ENCODE results near the gene LETM1. TPM values are rescaled to one million over a fixed set of nuclear protein-coding genes. Genes with fewer than 3 reads are reported as not detected.

LETM1 gene
- total RNA-seq, 1 experiment from 2014 or later = 86.3 TPM

DNA sequence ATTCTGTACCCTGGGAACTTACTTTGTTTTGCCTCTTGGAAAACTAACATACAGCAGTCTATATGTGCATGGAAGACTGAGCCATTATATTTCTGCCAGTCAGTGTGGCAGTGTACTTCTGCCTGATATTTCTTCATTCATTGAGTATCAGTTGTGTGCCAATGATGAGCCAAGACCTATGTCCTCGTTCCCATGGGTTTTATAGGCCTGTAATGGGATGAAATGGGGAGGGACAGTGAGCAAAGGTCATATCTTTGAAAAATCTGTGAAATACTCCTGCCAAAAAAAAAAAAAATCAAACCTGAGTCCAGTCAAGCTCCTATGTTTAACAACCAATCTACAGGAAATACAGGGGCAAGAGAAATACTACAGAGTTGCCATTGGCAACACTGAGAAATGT lies 24.4 kb upstream of the LETM1 start:
- intact Hi-C loops (cut with micrococcal nuclease) = no loop called here
- ATAC-seq = peak; percentile 31
- POLR2A ChIA-PET (ENCODE audit: unreplicated experiment) = no interaction called here
- Histone ChIP-seq H3K27ac (ENCODE audit: low read length) (peak overlapping the region; percentile 16; the same call in 1 of the 2 replicates), H4K20me1 (ENCODE audit: low read length) (peaks cover 37% of the 10 kb centered on the region), H3F3A (ENCODE audit: low read length, unreplicated experiment) (no peaks in the 10 kb centered on the region), H2AFZ (ENCODE audit: low read length) (no peak overlapping the region), H3K4me3 (ENCODE audit: low read length) (no peak overlapping the region), H3K27me3 (ENCODE audit: low read length) (no peaks in the 10 kb centered on the region), H3K79me2 (ENCODE audit: low read length) (peaks cover 98% of the 10 kb centered on the region), H3K9ac (ENCODE audit: low read length) (no peak overlapping the region), H3K9me3 (ENCODE audit: low read length) (no peaks in the 10 kb centered on the region), H3K4me1 (ENCODE audit: insufficient read depth, low read length) (peaks cover 6% of the 10 kb centered on the region; the same call in 1 of the 2 replicates), H3K36me3 (ENCODE audit: low read depth, low read length) (no peaks in the 10 kb centered on the region), H3K4me2 (ENCODE audit: low read length) (no peak overlapping the region), H3K9me2 (replicated peaks; ENCODE audit: low read length) (no peaks in the 10 kb centered on the region)
- no TSS peak for BruUV-seq (replicated peaks)
- TF ChIP-seq, protein P1, sequence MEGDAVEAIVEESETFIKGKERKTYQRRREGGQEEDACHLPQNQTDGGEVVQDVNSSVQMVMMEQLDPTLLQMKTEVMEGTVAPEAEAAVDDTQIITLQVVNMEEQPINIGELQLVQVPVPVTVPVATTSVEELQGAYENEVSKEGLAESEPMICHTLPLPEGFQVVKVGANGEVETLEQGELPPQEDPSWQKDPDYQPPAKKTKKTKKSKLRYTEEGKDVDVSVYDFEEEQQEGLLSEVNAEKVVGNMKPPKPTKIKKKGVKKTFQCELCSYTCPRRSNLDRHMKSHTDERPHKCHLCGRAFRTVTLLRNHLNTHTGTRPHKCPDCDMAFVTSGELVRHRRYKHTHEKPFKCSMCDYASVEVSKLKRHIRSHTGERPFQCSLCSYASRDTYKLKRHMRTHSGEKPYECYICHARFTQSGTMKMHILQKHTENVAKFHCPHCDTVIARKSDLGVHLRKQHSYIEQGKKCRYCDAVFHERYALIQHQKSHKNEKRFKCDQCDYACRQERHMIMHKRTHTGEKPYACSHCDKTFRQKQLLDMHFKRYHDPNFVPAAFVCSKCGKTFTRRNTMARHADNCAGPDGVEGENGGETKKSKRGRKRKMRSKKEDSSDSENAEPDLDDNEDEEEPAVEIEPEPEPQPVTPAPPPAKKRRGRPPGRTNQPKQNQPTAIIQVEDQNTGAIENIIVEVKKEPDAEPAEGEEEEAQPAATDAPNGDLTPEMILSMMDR (conservative IDR thresholded peaks at IDR 0.05; ENCODE audit: low read depth, low read length) = no peak
- CTCF ChIA-PET = no interaction called here
- no peak for DNase-seq

DNA sequence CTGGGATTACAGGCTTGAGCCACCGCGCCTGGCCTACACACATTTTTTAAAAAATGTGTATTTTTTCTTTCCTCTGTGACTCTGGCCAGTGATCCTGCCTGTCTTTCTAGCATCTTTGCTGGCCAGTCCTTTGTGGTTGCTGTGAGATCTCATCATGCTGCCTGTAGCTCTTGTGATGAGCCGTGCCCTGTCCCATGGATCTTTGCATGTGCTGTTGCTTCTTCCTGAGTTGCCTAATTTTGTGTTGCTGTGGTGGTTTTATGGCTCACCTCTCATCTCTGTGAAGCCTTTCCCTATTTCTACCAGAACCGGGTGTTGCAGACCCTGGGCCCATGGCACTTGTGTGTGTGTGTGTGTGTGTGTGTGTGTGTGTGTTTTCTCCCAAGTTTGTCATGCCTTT lies 23.5 kb upstream of the LETM1 start:
- CTCF ChIA-PET = no interaction called here
- Histone ChIP-seq H3K79me2 (ENCODE audit: low read length) (peaks cover 98% of the 10 kb centered on the region), H2AFZ (ENCODE audit: low read length) (no peak overlapping the region), H3K9ac (ENCODE audit: low read length) (no peak overlapping the region), H3K4me1 (ENCODE audit: insufficient read depth, low read length) (peaks cover 6% of the 10 kb centered on the region), H3F3A (ENCODE audit: low read length, unreplicated experiment) (no peaks in the 10 kb centered on the region), H3K9me2 (replicated peaks; ENCODE audit: low read length) (no peaks in the 10 kb centered on the region), H4K20me1 (ENCODE audit: low read length) (peaks cover 35% of the 10 kb centered on the region), H3K4me2 (ENCODE audit: low read length) (no peak overlapping the region), H3K9me3 (ENCODE audit: low read length) (no peaks in the 10 kb centered on the region), H3K36me3 (ENCODE audit: low read depth, low read length) (no peaks in the 10 kb centered on the region), H3K27me3 (ENCODE audit: low read length) (no peaks in the 10 kb centered on the region), H3K4me3 (ENCODE audit: low read length) (no peak overlapping the region), H3K27ac (ENCODE audit: low read length) (no peak overlapping the region)
- POLR2A ChIA-PET (ENCODE audit: unreplicated experiment) = no interaction called here
- BruUV-seq (replicated peaks) = no TSS peak
- DNase-seq (no peak), ATAC-seq (no peak)
- no peak for TF ChIP-seq EZH2 (IDR thresholded peaks at IDR 0.05; ENCODE audit: low read length, unreplicated experiment)
- no peak for TF ChIP-seq EZH2phosphoT487 (IDR thresholded peaks at IDR 0.05; ENCODE audit: borderline replicate concordance, low read length)
- TF ChIP-seq, protein P1 (conservative IDR thresholded peaks at IDR 0.05; ENCODE audit: low read depth, low read length) = no peak
- intact Hi-C loops (cut with micrococcal nuclease) = no loop called here

DNA sequence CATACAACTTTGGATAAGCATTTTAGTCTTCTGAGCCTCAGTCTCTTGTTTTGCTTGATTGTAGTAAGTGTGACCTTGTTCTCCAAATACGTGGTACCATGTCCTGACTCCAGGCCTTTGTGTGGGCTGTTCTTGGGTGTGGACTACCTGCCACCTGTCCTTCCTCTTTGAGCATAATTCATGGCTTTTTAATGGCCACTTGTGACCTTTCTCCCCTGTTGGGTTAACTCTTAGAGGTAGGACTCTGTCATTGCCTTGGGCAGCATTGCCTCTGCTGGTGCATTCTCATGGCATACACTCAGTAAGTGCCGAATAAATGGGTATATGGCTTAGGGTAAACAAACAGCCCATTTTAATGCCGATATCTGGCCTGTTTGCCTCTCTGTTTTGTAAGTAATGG lies 18.2 kb upstream of the LETM1 start:
- Histone ChIP-seq H4K20me1 (ENCODE audit: low read length) (peaks cover 22% of the 10 kb centered on the region), H3K4me2 (ENCODE audit: low read length) (peak overlapping the region; percentile 87), H3K9me2 (replicated peaks; ENCODE audit: low read length) (no peaks in the 10 kb centered on the region), H2AFZ (ENCODE audit: low read length) (no peak overlapping the region), H3K4me3 (ENCODE audit: low read length) (peak overlapping the region; percentile 92; the same call in 1 of the 2 replicates), H3K9me3 (ENCODE audit: low read length) (no peaks in the 10 kb centered on the region), H3K4me1 (ENCODE audit: insufficient read depth, low read length) (peaks cover 25% of the 10 kb centered on the region), H3K27me3 (ENCODE audit: low read length) (no peaks in the 10 kb centered on the region), H3F3A (ENCODE audit: low read length, unreplicated experiment) (no peaks in the 10 kb centered on the region), H3K79me2 (ENCODE audit: low read length) (peaks cover 72% of the 10 kb centered on the region), H3K36me3 (ENCODE audit: low read depth, low read length) (no peaks in the 10 kb centered on the region), H3K9ac (ENCODE audit: low read length) (peak overlapping the region; percentile 93; the same call in 1 of the 2 replicates), H3K27ac (ENCODE audit: low read length) (peak overlapping the region; percentile 62; the same call in 1 of the 2 replicates)
- ATAC-seq (no peak), DNase-seq (no peak)
- BruUV-seq (replicated peaks) = no TSS peak
- intact Hi-C loops (cut with micrococcal nuclease) = no loop called here
- TF ChIP-seq EZH2phosphoT487 (IDR thresholded peaks at IDR 0.05; ENCODE audit: borderline replicate concordance, low read length) (no peak), EZH2 (IDR thresholded peaks at IDR 0.05; ENCODE audit: low read length, unreplicated experiment) (no peak)
- TF ChIP-seq, protein P1 (conservative IDR thresholded peaks at IDR 0.05; ENCODE audit: low read depth, low read length) = no peak
- ChIA-PET CTCF (interaction anchor here (0.6 kb wide), 1 partner anchor 35 kb away, joined by 3 read pairs; no protein-coding TSS in a partner anchor), POLR2A (ENCODE audit: unreplicated experiment) (no interaction called here)
